OCI-M2 (cell line): ENCODE measurements around the gene SP140.
"Not testable (repeated sequence)": the region's sequence is repeated elsewhere in the genome, so short reads cannot be mapped to it uniquely, and the experiment has no call there.

ENCODE experiments used
- DNase-seq: peaks from one replicate; lab custom pipeline; 2025; ENCODE audit not compliant: unreplicated experiment; lab: John Stamatoyannopoulos, UW

Gene SP140

GRCh38 chr2:230224458-230224857, 1.1 kb upstream of the SP140 start:
- DNase-seq: no peak

GRCh38 chr2:230226051-230226551, 565 bp downstream of the SP140 start:
- no peak for DNase-seq

- DNase-seq: no peak
These were observed 1.7 kb downstream of the SP140 start for GRCh38 chr2:230227216-230227615.

GRCh38 chr2:230230087-230230486, 4.6 kb downstream of the SP140 start:
- no peak for DNase-seq

GRCh38 chr2:230230496-230231200, 5.1 kb downstream of the SP140 start:
- DNase-seq: no peak

- no peak for DNase-seq
These were observed 5.7 kb downstream of the SP140 start for GRCh38 chr2:230231251-230231650.

- DNase-seq: no peak
These were observed 8.7 kb downstream of the SP140 start for GRCh38 chr2:230234122-230234722.

- no peak for DNase-seq
These were observed 9.3 kb downstream of the SP140 start for GRCh38 chr2:230234845-230235244.

GRCh38 chr2:230244211-230244610, 18.7 kb downstream of the SP140 start:
- no peak for DNase-seq

- DNase-seq: no peak
These were observed 20.7 kb downstream of the SP140 start for GRCh38 chr2:230246206-230246605.

- DNase-seq: no peak
These were observed 24.7 kb downstream of the SP140 start for GRCh38 chr2:230250231-230250630.

GRCh38 chr2:230254152-230254881, 28.8 kb downstream of the SP140 start:
- DNase-seq: no peak

GRCh38 chr2:230256733-230257332, 31.3 kb downstream of the SP140 start:
- DNase-seq: no peak

- DNase-seq: no peak
These were observed 32.9 kb downstream of the SP140 start for GRCh38 chr2:230258483-230258882.

GRCh38 chr2:230262246-230262645, 36.7 kb downstream of the SP140 start:
- DNase-seq: no peak

- DNase-seq: not testable (repeated sequence)
These were observed 39.4 kb downstream of the SP140 start for GRCh38 chr2:230264945-230265344.

- DNase-seq: no peak
These were observed 41.1 kb downstream of the SP140 start for GRCh38 chr2:230266638-230267037.

- no peak for DNase-seq
These were observed 41.5 kb downstream of the SP140 start for GRCh38 chr2:230267059-230267458.

- no peak for DNase-seq
These were observed 42.0 kb downstream of the SP140 start for GRCh38 chr2:230267556-230267955.

- DNase-seq: no peak
These were observed 43.2 kb downstream of the SP140 start for GRCh38 chr2:230268606-230269243.

- DNase-seq: no peak
These were observed 44.2 kb downstream of the SP140 start for GRCh38 chr2:230269715-230270114.
